GM23338 (cell line): Measurements from ENCODE around the gene SPP1. TPM values are rescaled to one million over a fixed set of nuclear protein-coding genes. Genes with fewer than 3 reads are reported as not detected.

Experiments
- ATAC-seq: fragments of 200-7000 bp; cut with Tn5 transposase; 3 replicates; pipeline ENCODE4 v1.9.1; 2020
- DNase-seq: peaks from one replicate; pipeline ENCODE4 v3.0.0-alpha.2; 2015; ENCODE audit warnings: low spot score
- H2AFZ ChIP-seq: fragments of 200-600 bp; sonication (generic); 2 replicates; pipeline ENCODE4 v1.8.0; 2016; ENCODE audit warnings: antibody characterized with exemption, mild to moderate bottlenecking, moderate library complexity
- H3F3A ChIP-seq: fragments of 200-600 bp; sonication (generic); replicated peaks from 2 replicates; pipeline ENCODE4 v1.8.0; 2017; ENCODE audit warnings: antibody characterized with exemption, mixed run types, low read depth
- H3K27ac ChIP-seq: fragments of 200-600 bp; sonication (generic); 2 replicates; pipeline ENCODE4 v1.6.1; 2016; ENCODE audit warnings: low read depth
- H3K27me3 ChIP-seq: fragments of 200-600 bp; sonication (generic); 2 replicates; pipeline ENCODE4 v1.8.0; 2016; ENCODE audit warnings: mild to moderate bottlenecking, mixed run types, moderate library complexity; ENCODE audit not compliant: insufficient read depth
- H3K36me3 ChIP-seq: fragments of 200-600 bp; sonication (generic); 2 replicates; pipeline ENCODE4 v1.8.0; 2016; ENCODE audit warnings: mild to moderate bottlenecking; ENCODE audit not compliant: insufficient read depth
- H3K4me1 ChIP-seq: fragments of 200-600 bp; sonication (generic); 2 replicates; pipeline ENCODE4 v1.8.0; 2016; ENCODE audit warnings: mild to moderate bottlenecking, moderate library complexity; ENCODE audit not compliant: insufficient read depth
- H3K4me2 ChIP-seq: fragments of 200-600 bp; sonication (generic); 2 replicates; pipeline ENCODE4 v1.7.1; 2017; ENCODE audit warnings: mixed run types
- H3K4me3 ChIP-seq: fragments of 200-600 bp; sonication (generic); 2 replicates; pipeline ENCODE4 v1.6.1; 2016; ENCODE audit warnings: mixed run types
- H3K79me2 ChIP-seq: fragments of 200-600 bp; sonication (generic); replicated peaks from 2 replicates; pipeline ENCODE4 v1.8.0; 2017; ENCODE audit warnings: mild to moderate bottlenecking; ENCODE audit not compliant: insufficient read depth
- H3K9me2 ChIP-seq: fragments of 200-600 bp; sonication (generic); 2 replicates; pipeline ENCODE4 v1.8.0; 2017; ENCODE audit not compliant: insufficient read depth
- H4K20me1 ChIP-seq: fragments of 200-600 bp; sonication (generic); replicated peaks from 2 replicates; pipeline ENCODE4 v1.8.0; 2017; ENCODE audit warnings: mild to moderate bottlenecking; ENCODE audit not compliant: insufficient read depth
- H3K27ac Mint-ChIP-seq: 2 replicates; pipeline ENCODE4 v1.8.0; 2020; ENCODE audit warnings: inconsistent platforms, mild to moderate bottlenecking, moderate library complexity, mixed read lengths
- H3K27me3 Mint-ChIP-seq: 3 replicates; pipeline ENCODE4 v1.8.0; 2022; ENCODE audit warnings: low read depth, mild to moderate bottlenecking, moderate library complexity, mixed read lengths, inconsistent platforms; ENCODE audit not compliant: insufficient read depth, poor library complexity
- H3K36me3 Mint-ChIP-seq: 3 replicates; pipeline ENCODE4 v1.8.0; 2021; ENCODE audit warnings: low read depth, mild to moderate bottlenecking, inconsistent platforms, moderate library complexity, mixed read lengths
- H3K4me1 Mint-ChIP-seq: 3 replicates; pipeline ENCODE4 v1.8.0; 2020; ENCODE audit warnings: mild to moderate bottlenecking, inconsistent platforms, mixed read lengths
- H3K4me3 Mint-ChIP-seq: 3 replicates; pipeline ENCODE4 v1.8.0; 2021; ENCODE audit warnings: moderate library complexity, mild to moderate bottlenecking, inconsistent platforms, mixed read lengths
- H3K9me3 Mint-ChIP-seq: 3 replicates; pipeline ENCODE4 v1.8.0; 2020; ENCODE audit warnings: moderate library complexity, mild to moderate bottlenecking, inconsistent platforms, mixed read lengths
- CREB1 ChIP-seq: fragments of 250-450 bp; sonication (Bioruptor Pico); IDR thresholded peaks from 2 replicates; pipeline ENCODE4 v1.5.0; 2020; ENCODE audit warnings: low read depth, mild to moderate bottlenecking, moderate library complexity
- EZH2phosphoT487 ChIP-seq: fragments of 200-600 bp; sonication (generic); IDR thresholded peaks from one replicate; pipeline ENCODE4 v1.8.1; 2018; ENCODE audit warnings: antibody characterized with exemption; ENCODE audit not compliant: unreplicated experiment
- JUNB ChIP-seq: IDR thresholded peaks from one replicate; pipeline ENCODE4 v1.6.1; 2016; ENCODE audit warnings: antibody characterized with exemption; ENCODE audit not compliant: unreplicated experiment
- NANOG ChIP-seq: IDR thresholded peaks from 2 replicates; pipeline ENCODE4 v1.6.1; 2016; ENCODE audit warnings: antibody characterized with exemption, borderline replicate concordance
- POLR2AphosphoS5 ChIP-seq: IDR thresholded peaks from 2 replicates; pipeline ENCODE4 v1.6.1; 2016; ENCODE audit warnings: antibody characterized with exemption, low read depth
- STAT1 ChIP-seq: IDR thresholded peaks from one replicate; pipeline ENCODE4 v1.6.1; 2016; ENCODE audit warnings: antibody characterized with exemption; ENCODE audit not compliant: unreplicated experiment
- ZNF114 ChIP-seq: fragments of 250-450 bp; sonication (Bioruptor Pico); IDR thresholded peaks from 2 replicates; pipeline ENCODE4 v1.5.0; 2020; ENCODE audit warnings: mild to moderate bottlenecking, moderate library complexity
- ZNF331 ChIP-seq: fragments of 250-450 bp; sonication (Bioruptor Pico); IDR thresholded peaks from 2 replicates; pipeline ENCODE4 v1.5.0; 2020; ENCODE audit warnings: low read depth, mild to moderate bottlenecking, moderate library complexity
- polyA plus RNA-seq: library from polyadenylated mRNA; unstranded; fragments of >200 nt; fragmentation: Nextera tagmentation; extraction: Ambion mirVana; gene quantifications from 2 replicates; pipeline ENCODE4 v1.2.1, GENCODE V29; 2016
- total RNA-seq: library from RNA; depleted of rRNA; stranded (reverse); fragments of >200 nt; shearing (Covaris generic); gene quantifications from 2 replicates; pipeline ENCODE4 v1.2.3, GENCODE V29; 2014
- TF ChIP-seq, protein P1 (sequence below): IDR thresholded peaks from one replicate; pipeline ENCODE4 v1.6.1; 2018; ENCODE audit warnings: antibody characterized with exemption; ENCODE audit not compliant: unreplicated experiment
- TF ChIP-seq, protein P2 (sequence below), 2 experiments: fragments of 200-600 bp in 1 of 2; sonication (generic) in 1 of 2; conservative IDR thresholded peaks; 2 replicates each; pipeline versions ENCODE4 v1.5.1 to v1.6.1; 2016 to 2017; ENCODE audit warnings: antibody characterized with exemption in 2 of 2, low read depth in 2 of 2, mild to moderate bottlenecking in 2 of 2, moderate library complexity in 1 of 2

The SPP1 gene
- total and polyA plus RNA-seq, 2 experiments from 2014 or later: 41.3 to 51.3 TPM

DNA sequence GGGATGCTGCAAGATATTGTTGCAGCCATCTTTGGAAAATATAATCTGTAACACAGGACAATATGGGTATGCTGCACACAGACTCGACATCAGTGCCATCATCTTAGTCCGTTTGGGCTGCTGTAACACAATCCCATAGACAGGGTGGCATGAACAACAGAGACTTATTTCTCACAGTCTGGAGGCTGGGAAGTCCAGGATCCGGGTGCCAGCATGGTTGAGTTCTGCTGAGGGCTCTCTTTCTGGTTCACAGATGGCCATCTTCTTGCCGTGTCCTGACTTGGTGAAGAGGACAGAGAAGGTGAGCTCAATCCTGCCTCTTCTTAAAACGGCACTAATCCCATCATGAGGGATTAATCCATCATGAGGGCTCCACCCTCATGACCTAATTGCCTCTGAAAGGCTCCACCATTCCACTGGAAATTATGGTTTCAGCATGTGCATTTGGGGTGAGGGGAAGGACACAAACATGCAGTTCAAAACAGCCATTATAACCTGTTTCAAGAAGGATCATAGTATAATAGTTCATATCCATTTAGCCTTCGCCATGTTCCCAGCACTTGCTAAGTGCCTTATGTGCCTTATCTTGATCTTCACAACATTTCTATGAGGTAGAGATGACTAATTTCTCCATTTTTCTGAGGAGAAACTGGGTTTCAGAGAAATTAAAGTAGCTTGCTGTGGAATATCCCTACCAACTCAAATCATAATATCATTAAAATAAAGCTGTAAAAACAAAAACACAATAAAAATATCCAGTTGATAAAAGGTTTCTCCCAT, 27.9 kb upstream of the SPP1 start:
- no peak for TF ChIP-seq STAT1
- TF ChIP-seq, protein P1, sequence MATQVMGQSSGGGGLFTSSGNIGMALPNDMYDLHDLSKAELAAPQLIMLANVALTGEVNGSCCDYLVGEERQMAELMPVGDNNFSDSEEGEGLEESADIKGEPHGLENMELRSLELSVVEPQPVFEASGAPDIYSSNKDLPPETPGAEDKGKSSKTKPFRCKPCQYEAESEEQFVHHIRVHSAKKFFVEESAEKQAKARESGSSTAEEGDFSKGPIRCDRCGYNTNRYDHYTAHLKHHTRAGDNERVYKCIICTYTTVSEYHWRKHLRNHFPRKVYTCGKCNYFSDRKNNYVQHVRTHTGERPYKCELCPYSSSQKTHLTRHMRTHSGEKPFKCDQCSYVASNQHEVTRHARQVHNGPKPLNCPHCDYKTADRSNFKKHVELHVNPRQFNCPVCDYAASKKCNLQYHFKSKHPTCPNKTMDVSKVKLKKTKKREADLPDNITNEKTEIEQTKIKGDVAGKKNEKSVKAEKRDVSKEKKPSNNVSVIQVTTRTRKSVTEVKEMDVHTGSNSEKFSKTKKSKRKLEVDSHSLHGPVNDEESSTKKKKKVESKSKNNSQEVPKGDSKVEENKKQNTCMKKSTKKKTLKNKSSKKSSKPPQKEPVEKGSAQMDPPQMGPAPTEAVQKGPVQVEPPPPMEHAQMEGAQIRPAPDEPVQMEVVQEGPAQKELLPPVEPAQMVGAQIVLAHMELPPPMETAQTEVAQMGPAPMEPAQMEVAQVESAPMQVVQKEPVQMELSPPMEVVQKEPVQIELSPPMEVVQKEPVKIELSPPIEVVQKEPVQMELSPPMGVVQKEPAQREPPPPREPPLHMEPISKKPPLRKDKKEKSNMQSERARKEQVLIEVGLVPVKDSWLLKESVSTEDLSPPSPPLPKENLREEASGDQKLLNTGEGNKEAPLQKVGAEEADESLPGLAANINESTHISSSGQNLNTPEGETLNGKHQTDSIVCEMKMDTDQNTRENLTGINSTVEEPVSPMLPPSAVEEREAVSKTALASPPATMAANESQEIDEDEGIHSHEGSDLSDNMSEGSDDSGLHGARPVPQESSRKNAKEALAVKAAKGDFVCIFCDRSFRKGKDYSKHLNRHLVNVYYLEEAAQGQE: no peak
- TF ChIP-seq NANOG: no peak
- TF ChIP-seq EZH2phosphoT487: no peak
- no peak for TF ChIP-seq ZNF331
- TF ChIP-seq ZNF114 (CRISPR knock-in tag): no peak
- TF ChIP-seq, protein P2, sequence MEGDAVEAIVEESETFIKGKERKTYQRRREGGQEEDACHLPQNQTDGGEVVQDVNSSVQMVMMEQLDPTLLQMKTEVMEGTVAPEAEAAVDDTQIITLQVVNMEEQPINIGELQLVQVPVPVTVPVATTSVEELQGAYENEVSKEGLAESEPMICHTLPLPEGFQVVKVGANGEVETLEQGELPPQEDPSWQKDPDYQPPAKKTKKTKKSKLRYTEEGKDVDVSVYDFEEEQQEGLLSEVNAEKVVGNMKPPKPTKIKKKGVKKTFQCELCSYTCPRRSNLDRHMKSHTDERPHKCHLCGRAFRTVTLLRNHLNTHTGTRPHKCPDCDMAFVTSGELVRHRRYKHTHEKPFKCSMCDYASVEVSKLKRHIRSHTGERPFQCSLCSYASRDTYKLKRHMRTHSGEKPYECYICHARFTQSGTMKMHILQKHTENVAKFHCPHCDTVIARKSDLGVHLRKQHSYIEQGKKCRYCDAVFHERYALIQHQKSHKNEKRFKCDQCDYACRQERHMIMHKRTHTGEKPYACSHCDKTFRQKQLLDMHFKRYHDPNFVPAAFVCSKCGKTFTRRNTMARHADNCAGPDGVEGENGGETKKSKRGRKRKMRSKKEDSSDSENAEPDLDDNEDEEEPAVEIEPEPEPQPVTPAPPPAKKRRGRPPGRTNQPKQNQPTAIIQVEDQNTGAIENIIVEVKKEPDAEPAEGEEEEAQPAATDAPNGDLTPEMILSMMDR (conservative IDR thresholded peaks at IDR 0.05; ENCODE audit: low read depth in 2 of 2): no peak
- Histone ChIP-seq H3F3A (no peaks in the 10 kb centered on the region), H3K36me3 (no peaks in the 10 kb centered on the region), H3K27ac (no peak overlapping the region), H4K20me1 (no peaks in the 10 kb centered on the region), H3K9me2 (no peaks in the 10 kb centered on the region; the same call in 1 of the 2 replicates), H3K27me3 (no peaks in the 10 kb centered on the region), H3K4me2 (no peak overlapping the region), H3K79me2 (no peaks in the 10 kb centered on the region), H3K4me1 (peaks cover 26% of the 10 kb centered on the region), H2AFZ (no peak overlapping the region), H3K4me3 (no peak overlapping the region)
- H3K36me3 Mint-ChIP-seq: peaks cover 3% of the 10 kb centered on the region; the same call in 2 of the 3 replicates
- H3K9me3 Mint-ChIP-seq: no peaks in the 10 kb centered on the region
- H3K4me1 Mint-ChIP-seq: peaks cover 33% of the 10 kb centered on the region
- no peak overlapping the region for H3K4me3 Mint-ChIP-seq
- DNase-seq (no peak), ATAC-seq (no peak)
- H3K27me3 Mint-ChIP-seq: peaks cover 6% of the 10 kb centered on the region
- no peak overlapping the region for H3K27ac Mint-ChIP-seq

DNA sequence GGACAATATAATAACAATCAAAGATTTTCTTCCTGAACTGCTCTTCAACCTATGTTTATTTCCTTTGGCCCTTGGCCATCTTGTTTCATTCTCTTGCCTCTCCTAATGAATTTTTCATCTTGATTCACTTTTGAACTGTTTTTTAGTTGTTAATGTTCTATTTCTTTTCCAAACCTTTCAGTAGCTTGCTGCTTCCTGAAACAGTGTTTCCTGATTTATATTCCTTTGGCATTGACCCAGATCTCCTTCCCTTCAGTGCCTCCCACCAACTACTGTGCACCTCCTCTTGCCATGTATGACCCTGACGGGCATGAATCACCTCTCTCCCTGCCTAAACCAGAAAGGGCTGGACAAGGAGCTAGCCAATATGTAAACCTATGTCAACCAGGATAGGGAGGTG, 25.6 kb upstream of the SPP1 start:
- Histone ChIP-seq H4K20me1 (no peaks in the 10 kb centered on the region), H3K27ac (peak overlapping the region; percentile 70; the same call in 1 of the 2 replicates), H3F3A (no peaks in the 10 kb centered on the region), H3K4me3 (no peak overlapping the region), H2AFZ (0 out of 2 replicates have a peak overlapping the region, but pooled peaks have one; percentile 1), H3K4me2 (peak overlapping the region; percentile 61), H3K36me3 (no peaks in the 10 kb centered on the region), H3K9me2 (no peaks in the 10 kb centered on the region), H3K4me1 (peaks cover 21% of the 10 kb centered on the region), H3K79me2 (no peaks in the 10 kb centered on the region), H3K27me3 (no peaks in the 10 kb centered on the region)
- Mint-ChIP-seq H3K36me3 (no peaks in the 10 kb centered on the region), H3K27me3 (peaks cover 6% of the 10 kb centered on the region), H3K4me3 (no peak overlapping the region), H3K27ac (no peak overlapping the region), H3K9me3 (no peaks in the 10 kb centered on the region), H3K4me1 (peaks cover 31% of the 10 kb centered on the region)
- ATAC-seq (no peak), DNase-seq (no peak)
- TF ChIP-seq ZNF114 (CRISPR knock-in tag) (no peak), STAT1 (no peak), POLR2AphosphoS5 (no peak), NANOG (no peak), JUNB (no peak), CREB1 (no peak)
- TF ChIP-seq, protein P1: no peak
- TF ChIP-seq, protein P2 (conservative IDR thresholded peaks at IDR 0.05; ENCODE audit: low read depth in 2 of 2): no peak
